Parathyroid adenoma (tissue), 2 donors: Measurements from ENCODE around the gene KMT5B.

Source experiments
- H2AFZ ChIP-seq: fragments of 300-600 bp; sonication (generic); one replicate; pipeline ENCODE4 v1.7.0; 2017; ENCODE audit warnings: antibody characterized with exemption, mild to moderate bottlenecking
- H3K27ac ChIP-seq: fragments of 300-600 bp; sonication (generic); one replicate; pipeline ENCODE4 v1.7.0; 2017
- H3K27me3 ChIP-seq: fragments of 300-600 bp; sonication (generic); one replicate; pipeline ENCODE4 v1.7.0; 2017; ENCODE audit warnings: low read length; ENCODE audit not compliant: control insufficient read depth, insufficient read depth
- H3K36me3 ChIP-seq: fragments of 300-600 bp; sonication (generic); one replicate; pipeline ENCODE4 v1.7.0; 2017; ENCODE audit warnings: low read length; ENCODE audit not compliant: control insufficient read depth, insufficient read depth
- H3K4me1 ChIP-seq: fragments of 300-600 bp; sonication (generic); one replicate; pipeline ENCODE4 v1.7.0; 2017; ENCODE audit warnings: control low read depth
- H3K4me2 ChIP-seq: fragments of 300-600 bp; sonication (generic); one replicate; pipeline ENCODE4 v1.7.0; 2017; ENCODE audit warnings: low read length
- H3K4me3 ChIP-seq: fragments of 300-600 bp; sonication (generic); one replicate; pipeline ENCODE4 v1.7.0; 2017; ENCODE audit warnings: low read depth, low read length
- H3K79me2 ChIP-seq: fragments of 300-600 bp; sonication (generic); one replicate; pipeline ENCODE4 v1.7.0; 2017; ENCODE audit warnings: control low read depth
- H3K9ac ChIP-seq: fragments of 300-600 bp; sonication (generic); one replicate; pipeline ENCODE4 v1.7.0; 2017; ENCODE audit warnings: mild to moderate bottlenecking
- H3K9me3 ChIP-seq: fragments of 300-600 bp; sonication (generic); one replicate; pipeline ENCODE4 v1.7.0; 2017; ENCODE audit warnings: low read length; ENCODE audit not compliant: control insufficient read depth
- CTCF ChIP-seq: fragments of 300-600 bp; sonication (generic); IDR thresholded peaks from one replicate; pipeline ENCODE4 v1.7.0; 2017; ENCODE audit warnings: antibody characterized with exemption, mild to moderate bottlenecking
- donor health status: primary hyperparathyroidism.

The KMT5B gene

DNA sequence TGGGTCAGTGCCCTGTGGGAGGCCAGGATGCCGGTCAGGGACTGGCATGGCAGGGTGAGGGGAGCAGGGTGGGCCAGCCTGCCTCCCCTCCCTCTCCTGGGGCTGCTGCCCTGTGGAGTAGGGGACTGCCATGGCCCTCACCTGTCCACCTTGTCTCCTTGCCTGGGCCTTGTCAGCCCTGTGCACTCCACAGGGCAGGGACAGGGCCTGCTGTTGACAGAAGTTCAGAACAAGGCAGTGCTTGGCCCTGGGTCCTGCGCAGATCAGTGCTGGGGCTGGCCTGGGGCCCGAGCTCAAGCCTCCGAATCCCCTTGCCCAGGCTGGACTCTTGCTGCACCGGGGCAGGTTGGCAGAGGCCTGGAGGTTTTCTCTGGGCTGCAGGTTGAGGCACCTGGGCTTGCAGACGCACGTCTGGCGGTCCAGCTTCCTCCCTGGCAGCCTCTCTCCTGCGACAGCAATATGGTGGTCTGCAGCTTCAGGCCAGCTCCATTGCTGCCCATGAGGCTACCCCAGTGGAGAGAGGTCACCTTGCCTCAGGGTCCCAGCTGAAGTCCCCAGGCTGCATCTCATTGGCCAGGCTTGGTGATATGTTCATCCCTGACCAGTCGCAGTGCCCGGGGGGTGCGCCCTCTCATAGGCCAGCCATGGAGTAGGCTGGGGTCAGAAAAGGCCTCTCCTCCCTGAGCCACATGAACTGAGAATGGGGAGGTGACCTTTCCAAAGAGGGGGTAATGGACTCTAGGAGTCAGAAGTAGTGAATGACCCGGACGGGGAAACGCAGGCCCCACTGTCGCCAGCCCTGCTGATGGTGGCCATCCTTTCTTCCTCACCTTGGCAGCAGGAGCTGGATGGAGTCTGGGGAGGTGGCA lies 70.4 kb downstream of the KMT5B start:
- no peaks in the 10 kb centered on the region for H3K9me3 ChIP-seq
- no peak overlapping the region for H3K9ac ChIP-seq
- H3K4me2 ChIP-seq: no peak overlapping the region
- no peaks in the 10 kb centered on the region for H3K79me2 ChIP-seq
- no peak for TF ChIP-seq CTCF
- no peaks in the 10 kb centered on the region for H3K27me3 ChIP-seq
- no peak overlapping the region for H2AFZ ChIP-seq
- H3K36me3 ChIP-seq: no peaks in the 10 kb centered on the region
- H3K27ac ChIP-seq: no peak overlapping the region
- peaks cover 8% of the 10 kb centered on the region for H3K4me1 ChIP-seq
- H3K4me3 ChIP-seq: no peak overlapping the region

GRCh38 chr11:68142028-68142412 lies 71.1 kb downstream of the KMT5B start:
- no peak overlapping the region for H3K9ac ChIP-seq
- no peaks in the 10 kb centered on the region for H3K36me3 ChIP-seq
- H3K79me2 ChIP-seq: no peaks in the 10 kb centered on the region
- no peak overlapping the region for H3K4me2 ChIP-seq
- H3K27ac ChIP-seq: no peak overlapping the region
- H3K27me3 ChIP-seq: no peaks in the 10 kb centered on the region
- H2AFZ ChIP-seq: no peak overlapping the region
- no peak for TF ChIP-seq CTCF
- H3K4me1 ChIP-seq: peaks cover 7% of the 10 kb centered on the region
- no peaks in the 10 kb centered on the region for H3K9me3 ChIP-seq
- H3K4me3 ChIP-seq: no peak overlapping the region

DNA sequence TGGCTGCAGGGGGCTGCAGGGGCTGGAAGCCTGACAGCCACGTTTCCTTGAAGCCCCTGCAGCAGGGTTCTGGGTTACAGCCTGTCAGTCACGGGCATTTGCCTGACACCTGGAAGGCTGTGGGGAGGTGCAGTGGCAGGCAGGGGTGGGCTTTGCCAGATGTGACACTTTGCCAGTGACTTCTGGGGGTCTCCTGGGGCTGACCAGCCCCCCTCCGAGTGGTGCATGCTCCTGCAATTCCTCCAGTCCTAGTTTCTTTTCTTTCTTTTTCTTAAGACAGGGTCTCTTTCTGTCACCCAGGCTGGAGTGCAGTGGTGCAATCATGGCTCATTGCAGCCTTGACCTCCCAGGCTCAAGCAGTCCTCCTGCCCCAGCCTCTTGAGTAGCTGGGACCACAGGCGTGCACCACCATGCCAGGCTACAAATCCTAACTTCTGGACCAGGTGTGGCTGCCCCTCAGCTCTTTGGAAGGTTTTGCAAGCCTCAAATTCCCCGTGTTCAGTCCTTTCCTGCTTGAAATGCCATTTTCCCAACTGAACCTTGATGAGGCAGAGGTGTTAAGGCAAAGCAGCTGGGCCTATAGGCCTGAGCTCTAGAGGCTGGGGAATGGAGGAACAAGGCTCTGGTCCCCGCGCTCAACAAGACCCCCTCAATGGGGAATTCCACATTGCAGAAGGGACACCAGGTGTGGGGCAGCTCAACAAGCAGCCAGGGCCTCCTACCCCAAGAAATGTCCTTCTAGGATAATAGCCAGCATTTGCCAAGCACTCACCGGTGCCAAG lies 71.7 kb downstream of the KMT5B start:
- H3K9ac ChIP-seq: no peak overlapping the region

DNA sequence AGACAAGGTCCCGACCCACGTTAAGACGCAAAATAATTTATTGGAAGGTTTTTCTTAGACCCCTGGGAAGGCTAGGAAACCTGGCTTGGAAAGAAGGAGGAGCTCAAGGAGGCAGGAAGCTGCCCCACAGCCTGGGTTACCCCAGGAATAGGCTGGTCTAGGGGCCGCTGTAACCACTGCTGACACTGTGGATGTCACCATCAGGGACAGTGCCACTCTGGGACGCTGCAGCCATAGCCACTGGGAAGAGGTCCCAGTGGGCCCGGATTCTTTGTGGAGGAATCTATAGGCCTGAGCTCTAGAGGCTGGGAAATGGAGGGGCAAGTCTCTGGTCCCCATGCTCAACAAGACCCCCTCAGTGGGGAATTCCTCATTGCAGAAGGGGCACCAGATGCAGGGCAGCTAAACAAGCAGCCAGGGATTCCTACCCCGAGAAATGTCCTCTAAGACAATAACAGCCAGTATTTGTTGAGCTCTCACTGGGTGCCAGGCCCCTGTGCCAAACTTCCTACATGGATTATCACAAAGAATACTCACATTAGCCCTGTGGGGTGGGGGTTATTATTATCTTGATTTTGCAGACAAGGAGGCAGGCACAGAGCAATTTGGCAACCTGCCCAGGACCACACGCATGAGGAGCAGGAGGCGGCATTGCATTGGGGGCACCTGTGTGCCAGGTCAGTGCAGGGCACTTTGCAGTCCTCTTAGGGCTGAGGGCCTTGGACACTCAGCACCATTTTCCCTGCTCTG lies 72.4 kb downstream of the KMT5B start:
- no peak for TF ChIP-seq CTCF
- Histone ChIP-seq H3K4me2 (no peak overlapping the region), H3K9ac (no peak overlapping the region), H3K4me1 (peaks cover 3% of the 10 kb centered on the region), H3K9me3 (no peaks in the 10 kb centered on the region), H3K27me3 (no peaks in the 10 kb centered on the region), H3K4me3 (no peak overlapping the region), H3K27ac (no peak overlapping the region), H2AFZ (no peak overlapping the region), H3K36me3 (no peaks in the 10 kb centered on the region), H3K79me2 (no peaks in the 10 kb centered on the region)

More for the DNA sequence above, 71.7 kb downstream of the KMT5B start:
- Histone ChIP-seq H3K79me2 (no peaks in the 10 kb centered on the region), H3K27ac (no peak overlapping the region), H3K4me3 (no peak overlapping the region), H3K27me3 (no peaks in the 10 kb centered on the region), H3K36me3 (no peaks in the 10 kb centered on the region), H2AFZ (no peak overlapping the region), H3K4me2 (no peak overlapping the region), H3K4me1 (peaks cover 3% of the 10 kb centered on the region), H3K9me3 (no peaks in the 10 kb centered on the region)
- no peak for TF ChIP-seq CTCF
